CD4-positive, alpha-beta memory T cell (primary cell): ENCODE results near the gene FOXA3. TPM values are rescaled to one million over a fixed set of nuclear protein-coding genes. Genes with fewer than 3 reads are reported as not detected.

Source experiments
- CTCF ChIA-PET: fragments of 350-600 bp; sonication (Branson Sonifier 250); formaldehyde crosslinking; loops from one replicate; lab custom pipeline; 2021; ENCODE audit warnings: inconsistent platforms; ENCODE audit not compliant: partially characterized antibody; lab: Charles Lee
- POLR2A ChIA-PET: fragments of 350-600 bp; sonication (Branson Sonifier 250); formaldehyde crosslinking; loops from one replicate; lab custom pipeline; 2021; ENCODE audit not compliant: partially characterized antibody; lab: Charles Lee
- DNase-seq, 5 donors: peaks; one replicate each; pipeline versions ENCODE4 v3.0.0 to v3.0.0-alpha.2; 2020 to 2022; ENCODE audit warnings: mixed read lengths in 1 of 5
- H3K27ac ChIP-seq: one replicate; pipeline ENCODE4 v1.7.0; 2013; ENCODE audit warnings: low read depth, low read length
- H3K27me3 ChIP-seq: 2 replicates; pipeline ENCODE4 v1.7.0; 2013; ENCODE audit warnings: mild to moderate bottlenecking, low read length, moderate library complexity; ENCODE audit not compliant: insufficient read depth
- H3K36me3 ChIP-seq: 2 replicates; pipeline ENCODE4 v1.7.0; 2013; ENCODE audit warnings: mild to moderate bottlenecking, low read length, moderate library complexity; ENCODE audit not compliant: insufficient read depth
- H3K4me1 ChIP-seq: 2 replicates; pipeline ENCODE4 v1.7.0; 2013; ENCODE audit warnings: mild to moderate bottlenecking, low read length, moderate library complexity; ENCODE audit not compliant: insufficient read depth
- H3K4me3 ChIP-seq, 2 donors: one replicate each; pipeline ENCODE4 v1.7.0; 2013; ENCODE audit warnings: low read length in 2 of 2, mild to moderate bottlenecking in 1 of 2
- H3K9me3 ChIP-seq, 2 donors: one replicate each; pipeline ENCODE4 v1.7.0; 2013; ENCODE audit warnings: low read length in 2 of 2, control low read depth in 1 of 2; ENCODE audit not compliant: control insufficient read depth in 1 of 2
- H3K27ac Mint-ChIP-seq, 7 donors: one replicate each; pipeline ENCODE4 v1.8.0; 2020 to 2021; ENCODE audit warnings: mixed read lengths in 7 of 7, mild to moderate bottlenecking in 6 of 7, inconsistent platforms in 3 of 7, moderate library complexity in 3 of 7
- H3K27me3 Mint-ChIP-seq, 2 donors: one replicate each; pipeline ENCODE4 v1.8.0; 2020 to 2021; ENCODE audit warnings: mixed read lengths in 2 of 2
- H3K36me3 Mint-ChIP-seq, 2 donors: one replicate each; pipeline ENCODE4 v1.8.0; 2020 to 2021; ENCODE audit warnings: mixed read lengths in 2 of 2, inconsistent platforms in 1 of 2, mild to moderate bottlenecking in 1 of 2
- H3K4me1 Mint-ChIP-seq, 4 donors: one replicate each; pipeline ENCODE4 v1.8.0; 2020 to 2021; ENCODE audit warnings: mixed read lengths in 4 of 4, mild to moderate bottlenecking in 1 of 4
- H3K4me3 Mint-ChIP-seq, 8 donors: one replicate each; pipeline ENCODE4 v1.8.0; 2020 to 2021; ENCODE audit warnings: mixed read lengths in 8 of 8, mild to moderate bottlenecking in 7 of 8, moderate library complexity in 6 of 8, inconsistent platforms in 3 of 8
- H3K9me3 Mint-ChIP-seq, 8 donors: one replicate each; pipeline ENCODE4 v1.8.0; 2020 to 2021; ENCODE audit warnings: mixed read lengths in 8 of 8, mild to moderate bottlenecking in 5 of 8, inconsistent platforms in 3 of 8, moderate library complexity in 1 of 8
- intact Hi-C: fragments of 100-400 bp; cut with micrococcal nuclease; formaldehyde crosslinking; loops from one replicate; pipeline ENCODE4 v1.15.1; 2023
- polyA plus RNA-seq, 2 donors: library from polyadenylated mRNA; unstranded; fragments of 300-500 nt; fragmentation: Illumina TruSeq; gene quantifications; one replicate each; pipeline ENCODE4 v1.2.3, GENCODE V29; 2021
- total RNA-seq, 2 experiments: library from RNA; stranded (reverse); gene quantifications; one replicate each; pipeline ENCODE4 v1.2.3, GENCODE V29; 2021

The FOXA3 gene
- total and polyA plus RNA-seq, 4 experiments from 2014 or later: not detected

DNA sequence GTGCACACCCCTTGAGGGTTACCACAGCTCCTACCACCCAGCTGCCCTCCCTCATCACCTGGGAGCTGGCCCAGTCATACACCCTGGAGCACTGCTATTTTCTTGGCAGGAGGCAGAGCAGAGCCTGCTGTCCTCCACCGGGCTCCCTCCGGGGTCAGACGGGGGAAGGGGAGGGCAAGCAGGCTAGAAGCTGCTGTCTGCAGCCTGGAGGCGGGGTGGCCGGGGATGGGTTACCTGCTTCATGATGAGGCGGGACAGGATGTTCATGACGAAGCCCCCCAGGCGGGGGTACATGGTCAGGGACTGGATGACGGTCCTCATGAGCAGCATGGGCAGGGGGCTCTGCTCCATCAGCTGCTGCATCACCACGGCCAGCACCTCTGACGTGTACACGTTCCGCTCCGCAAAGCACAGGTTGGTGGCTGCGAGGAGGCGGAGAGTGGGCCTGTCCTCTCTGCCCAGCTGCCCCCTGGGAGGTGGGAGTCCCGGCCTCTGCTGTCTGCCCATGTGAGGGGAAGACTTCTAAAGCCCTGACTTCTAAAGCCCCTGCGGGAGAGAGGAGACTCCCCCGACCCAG, 46.3 kb upstream of the FOXA3 start:
- Mint-ChIP-seq H3K27me3 (no peaks in the 10 kb centered on the region), H3K27ac (peak overlapping the region in 2 of 7 donors; percentile 82 to 89), H3K9me3 (no peaks in the 10 kb centered on the region), H3K4me3 (no peak overlapping the region), H3K4me1 (peaks cover 0 to 6% (median 4%) of the 10 kb centered on the region in 4 donors), H3K36me3 (peaks cover 3 to 17% of the 10 kb centered on the region in 2 donors)
- no peak overlapping the region for H3K4me3 ChIP-seq
- ChIA-PET POLR2A (interaction anchor here (1.0 to 1.3 kb wide), 2 partner anchors 24 to 48 kb away, joined by 4 to 5 read pairs; partner anchors contain the start of gene SIX5), CTCF (interaction anchor here (0.8 to 5.3 kb wide), 15 partner anchors 9 to 176 kb away, joined by 3 to 23 read pairs (median 7); partner anchors contain the start of genes FBXO46, MYPOP and SIX5)
- H3K27ac ChIP-seq: no peak overlapping the region
- DNase-seq: no peak
- intact Hi-C loops: loop anchor here (1.0 kb wide), 4 partner anchors 45 to 198 kb away; partner anchors contain the start of gene SYMPK
- H3K9me3 ChIP-seq: no peaks in the 10 kb centered on the region
- H3K36me3 ChIP-seq: peaks cover 4% of the 10 kb centered on the region
- peaks cover 4% of the 10 kb centered on the region for H3K4me1 ChIP-seq
- no peaks in the 10 kb centered on the region for H3K27me3 ChIP-seq

DNA sequence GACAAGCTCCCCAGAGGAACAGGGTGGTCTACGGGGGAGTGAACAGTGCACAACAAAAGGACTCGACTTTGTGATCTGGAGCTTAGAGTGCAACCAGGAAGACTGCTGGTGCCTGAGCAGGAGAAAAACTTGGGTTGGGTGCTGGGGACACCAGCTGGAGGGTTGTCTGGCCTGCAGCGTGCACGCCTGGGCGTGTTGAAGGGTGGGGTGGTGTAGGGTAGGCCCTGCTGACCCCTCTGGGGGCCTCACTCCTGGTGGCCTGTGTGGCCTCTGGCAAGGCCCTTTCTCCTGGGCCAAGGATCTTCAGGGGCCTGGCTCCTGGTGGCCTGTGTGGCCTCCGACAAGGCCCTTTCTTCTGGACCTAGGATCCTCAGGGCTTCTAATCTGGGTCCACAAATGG, 44.4 kb upstream of the FOXA3 start:
- Histone ChIP-seq H3K27me3 (no peaks in the 10 kb centered on the region), H3K4me3 (no peak overlapping the region), H3K27ac (no peak overlapping the region), H3K9me3 (no peaks in the 10 kb centered on the region), H3K36me3 (peaks cover 22% of the 10 kb centered on the region), H3K4me1 (peaks cover 4% of the 10 kb centered on the region)
- no peaks in the 10 kb centered on the region for H3K9me3 Mint-ChIP-seq
- POLR2A ChIA-PET: no interaction called here
- peaks cover 0 to 6% (median 4%) of the 10 kb centered on the region in 4 donors for H3K4me1 Mint-ChIP-seq
- H3K27me3 Mint-ChIP-seq: no peaks in the 10 kb centered on the region
- intact Hi-C loops: no loop called here
- peaks cover 7 to 28% of the 10 kb centered on the region in 2 donors for H3K36me3 Mint-ChIP-seq
- no peak overlapping the region for H3K27ac Mint-ChIP-seq
- H3K4me3 Mint-ChIP-seq: no peak overlapping the region
- CTCF ChIA-PET: interaction anchor here (0.8 to 5.3 kb wide), 4 partner anchors 11 to 64 kb away, joined by 4 to 23 read pairs (median 9); no protein-coding TSS in a partner anchor
- no peak for DNase-seq

DNA sequence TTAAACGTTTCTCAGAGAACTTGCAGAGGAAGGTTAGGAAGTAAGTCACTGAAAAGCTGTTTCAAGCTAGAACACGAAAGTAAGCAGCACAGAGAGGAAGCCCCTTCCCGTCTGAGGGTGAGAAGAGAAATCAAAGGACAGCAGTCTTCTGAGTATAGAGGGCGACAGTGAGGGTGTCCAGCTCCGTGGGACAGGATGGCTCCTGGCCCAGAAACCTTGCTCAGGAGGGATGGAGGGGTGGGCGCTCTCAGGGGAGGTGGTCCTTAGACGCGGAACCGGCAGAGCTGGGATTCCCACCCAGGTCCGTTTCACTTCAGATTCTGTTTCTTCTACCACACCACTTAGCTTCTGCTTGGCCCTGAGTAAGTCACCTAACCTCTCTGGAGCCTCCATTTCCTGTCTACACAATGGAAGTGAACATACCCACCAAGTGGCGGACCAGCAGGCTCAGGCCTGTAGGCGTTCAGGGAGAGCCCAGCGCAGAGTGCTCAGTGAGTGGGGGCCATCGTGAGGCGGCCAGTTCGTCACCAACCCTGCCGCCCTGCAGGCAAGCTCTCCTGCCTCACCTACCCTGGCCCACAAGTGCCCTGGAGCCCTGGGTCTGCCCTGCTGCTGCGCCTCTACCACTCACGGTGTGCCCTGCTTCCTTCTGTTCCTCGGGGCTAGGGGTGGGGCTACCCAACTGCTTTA, 43.6 kb upstream of the FOXA3 start:
- Mint-ChIP-seq H3K27ac (no peak overlapping the region), H3K4me1 (peaks cover 0 to 6% (median 4%) of the 10 kb centered on the region in 4 donors), H3K27me3 (no peaks in the 10 kb centered on the region), H3K36me3 (peaks cover 9 to 28% of the 10 kb centered on the region in 2 donors), H3K9me3 (no peaks in the 10 kb centered on the region), H3K4me3 (no peak overlapping the region)
- DNase-seq: no peak
- ChIA-PET POLR2A (no interaction called here), CTCF (interaction anchor here (0.8 to 5.3 kb wide), 3 partner anchors 9 to 21 kb away, joined by 3 to 14 read pairs (median 4); no protein-coding TSS in a partner anchor)
- peaks cover 29% of the 10 kb centered on the region for H3K36me3 ChIP-seq
- H3K4me1 ChIP-seq: peaks cover 4% of the 10 kb centered on the region
- H3K4me3 ChIP-seq: no peak overlapping the region
- H3K27ac ChIP-seq: no peak overlapping the region
- H3K9me3 ChIP-seq: no peaks in the 10 kb centered on the region
- intact Hi-C loops: no loop called here
- no peaks in the 10 kb centered on the region for H3K27me3 ChIP-seq

DNA sequence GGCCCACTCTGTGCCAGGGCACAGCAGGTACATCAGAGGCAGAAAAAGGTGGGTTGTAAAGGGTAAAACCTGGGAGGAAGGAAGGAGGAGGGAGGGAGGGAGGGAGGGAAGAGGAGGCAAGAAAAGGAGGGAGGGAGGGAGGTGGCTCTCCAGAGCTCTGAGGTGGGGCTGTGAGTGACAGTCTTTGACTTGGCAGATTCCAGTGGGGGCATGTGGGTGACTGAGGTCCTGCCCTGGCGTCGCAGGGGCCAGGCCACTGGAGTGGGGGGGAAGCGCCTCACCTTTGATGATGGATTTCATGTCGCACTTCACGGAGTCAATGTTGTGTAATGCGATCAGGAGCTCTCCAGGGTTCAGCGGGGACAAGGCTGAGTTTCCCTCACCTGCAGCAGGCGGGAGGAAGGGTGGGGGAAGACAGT, 43.0 kb upstream of the FOXA3 start:
- no peaks in the 10 kb centered on the region for H3K27me3 Mint-ChIP-seq
- no peak overlapping the region for H3K4me3 Mint-ChIP-seq
- no peaks in the 10 kb centered on the region for H3K27me3 ChIP-seq
- no peaks in the 10 kb centered on the region for H3K9me3 Mint-ChIP-seq
- no peak overlapping the region for H3K27ac ChIP-seq
- no peak overlapping the region for H3K4me3 ChIP-seq
- peaks cover 4% of the 10 kb centered on the region for H3K4me1 ChIP-seq
- no peaks in the 10 kb centered on the region for H3K9me3 ChIP-seq
- peaks cover 29% of the 10 kb centered on the region for H3K36me3 ChIP-seq
- H3K4me1 Mint-ChIP-seq: peaks cover 0 to 6% (median 4%) of the 10 kb centered on the region in 4 donors
- ChIA-PET POLR2A (no interaction called here), CTCF (interaction anchor here (1.0 to 5.3 kb wide), 2 partner anchors 10 to 22 kb away, joined by 3 to 14 read pairs; no protein-coding TSS in a partner anchor)
- intact Hi-C loops: no loop called here
- H3K27ac Mint-ChIP-seq: peak overlapping the region in 1 of 7 donors; percentile 10
- no peak for DNase-seq
- peaks cover 11 to 34% of the 10 kb centered on the region in 2 donors for H3K36me3 Mint-ChIP-seq

DNA sequence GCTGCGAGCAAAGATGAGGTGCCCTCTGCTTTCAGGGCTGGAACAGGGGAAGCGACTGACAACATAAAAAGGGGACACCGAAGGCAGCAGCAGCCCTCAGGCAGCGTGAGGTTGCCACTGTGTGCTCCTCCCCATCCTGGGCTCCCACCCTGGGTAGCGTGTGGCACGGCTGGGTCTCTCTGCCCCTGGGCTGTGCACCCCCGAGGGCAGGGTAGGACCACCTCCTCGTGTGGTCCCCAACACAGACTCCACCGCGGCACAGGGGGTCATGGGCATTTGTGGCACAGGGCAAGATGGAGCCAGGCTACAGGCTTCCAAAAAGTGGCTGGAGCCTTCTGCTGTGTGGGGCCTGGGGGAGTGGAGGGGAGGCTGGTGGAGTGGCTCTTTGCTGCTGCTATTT, 42.6 kb upstream of the FOXA3 start:
- no peak overlapping the region for H3K27ac Mint-ChIP-seq
- peaks cover 29% of the 10 kb centered on the region for H3K36me3 ChIP-seq
- no peaks in the 10 kb centered on the region for H3K27me3 ChIP-seq
- no peak overlapping the region for H3K27ac ChIP-seq
- no peak overlapping the region for H3K4me3 Mint-ChIP-seq
- no peak for DNase-seq
- no peaks in the 10 kb centered on the region for H3K9me3 Mint-ChIP-seq
- ChIA-PET CTCF (interaction anchor here (5.3 kb wide), 1 partner anchor 22 kb away, joined by 14 read pairs; no protein-coding TSS in a partner anchor), POLR2A (no interaction called here)
- H3K9me3 ChIP-seq: no peaks in the 10 kb centered on the region
- H3K4me1 ChIP-seq: peaks cover 4% of the 10 kb centered on the region
- no peaks in the 10 kb centered on the region for H3K27me3 Mint-ChIP-seq
- peaks cover 0 to 6% (median 4%) of the 10 kb centered on the region in 4 donors for H3K4me1 Mint-ChIP-seq
- peaks cover 11 to 36% of the 10 kb centered on the region in 2 donors for H3K36me3 Mint-ChIP-seq
- intact Hi-C loops: no loop called here
- no peak overlapping the region for H3K4me3 ChIP-seq

DNA sequence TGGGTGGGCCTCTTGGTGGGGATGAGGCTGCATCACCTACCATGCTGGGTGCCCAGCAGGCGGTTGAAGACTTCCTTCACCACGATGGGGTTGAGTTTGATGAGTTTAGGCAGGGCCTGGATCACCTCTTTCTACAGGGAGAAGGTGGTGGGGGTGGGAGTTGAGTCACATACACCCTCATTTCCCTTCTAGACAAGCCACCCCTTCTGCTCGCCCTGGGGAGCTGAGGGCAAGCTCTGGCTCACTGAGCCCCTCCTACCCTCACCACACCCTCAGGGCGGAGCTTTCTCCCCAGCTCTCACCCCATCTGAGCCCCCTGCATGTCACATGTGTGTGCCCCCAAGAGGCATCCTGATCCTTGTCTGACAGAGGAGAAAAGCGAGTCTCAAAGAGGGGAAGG, 41.4 kb upstream of the FOXA3 start:
- H3K36me3 Mint-ChIP-seq: peaks cover 11 to 42% of the 10 kb centered on the region in 2 donors
- CTCF ChIA-PET: interaction anchor here (5.3 kb wide), 1 partner anchor 23 kb away, joined by 14 read pairs; no protein-coding TSS in a partner anchor

DNA sequence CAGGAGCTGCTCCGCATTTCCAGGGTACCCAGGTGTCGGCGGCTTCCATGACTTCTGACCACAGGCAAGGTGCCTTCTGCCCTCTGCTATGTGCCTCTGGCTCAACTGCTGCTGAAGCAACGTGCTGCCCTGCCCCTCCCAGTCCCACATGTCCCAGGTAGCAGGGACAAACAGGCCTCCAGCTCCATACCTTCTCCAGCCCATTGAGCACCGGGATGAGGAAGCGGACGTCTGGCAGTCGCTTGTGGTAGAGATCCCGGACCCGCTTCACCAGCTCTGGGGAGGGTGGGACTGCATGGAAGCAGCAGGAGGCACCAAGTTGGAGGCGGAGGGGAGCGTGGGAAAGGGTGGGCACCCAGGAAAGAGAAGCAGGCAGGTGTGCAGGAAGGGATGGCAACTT, 40.9 kb upstream of the FOXA3 start:
- intact Hi-C loops: no loop called here
- no peak overlapping the region for H3K27ac ChIP-seq
- no peak for DNase-seq
- Mint-ChIP-seq H3K4me3 (no peak overlapping the region), H3K9me3 (no peaks in the 10 kb centered on the region), H3K27ac (no peak overlapping the region), H3K4me1 (no peaks in the 10 kb centered on the region), H3K27me3 (no peaks in the 10 kb centered on the region), H3K36me3 (peaks cover 14 to 45% of the 10 kb centered on the region in 2 donors)
- H3K4me1 ChIP-seq: no peaks in the 10 kb centered on the region
- H3K27me3 ChIP-seq: no peaks in the 10 kb centered on the region
- ChIA-PET CTCF (no interaction called here), POLR2A (no interaction called here)
- H3K4me3 ChIP-seq: no peak overlapping the region
- H3K9me3 ChIP-seq: no peaks in the 10 kb centered on the region
- H3K36me3 ChIP-seq: peaks cover 31% of the 10 kb centered on the region

More for the DNA sequence above, 41.4 kb upstream of the FOXA3 start:
- Mint-ChIP-seq H3K27me3 (no peaks in the 10 kb centered on the region), H3K27ac (no peak overlapping the region), H3K4me3 (no peak overlapping the region), H3K4me1 (no peaks in the 10 kb centered on the region), H3K9me3 (no peaks in the 10 kb centered on the region)
- no peak for DNase-seq
- POLR2A ChIA-PET: no interaction called here
- intact Hi-C loops: no loop called here
- Histone ChIP-seq H3K9me3 (no peaks in the 10 kb centered on the region), H3K27me3 (no peaks in the 10 kb centered on the region), H3K4me3 (no peak overlapping the region), H3K4me1 (no peaks in the 10 kb centered on the region), H3K27ac (no peak overlapping the region), H3K36me3 (peaks cover 29% of the 10 kb centered on the region)
